Kidney tubule cell (primary cell): ENCODE measurements around the gene GRHL3.

Experiments used
- DNase-seq: peaks from one replicate; pipeline ENCODE4 v3.0.0-alpha.2; 2018; ENCODE audit warnings: low spot score

The GRHL3 gene

DNA sequence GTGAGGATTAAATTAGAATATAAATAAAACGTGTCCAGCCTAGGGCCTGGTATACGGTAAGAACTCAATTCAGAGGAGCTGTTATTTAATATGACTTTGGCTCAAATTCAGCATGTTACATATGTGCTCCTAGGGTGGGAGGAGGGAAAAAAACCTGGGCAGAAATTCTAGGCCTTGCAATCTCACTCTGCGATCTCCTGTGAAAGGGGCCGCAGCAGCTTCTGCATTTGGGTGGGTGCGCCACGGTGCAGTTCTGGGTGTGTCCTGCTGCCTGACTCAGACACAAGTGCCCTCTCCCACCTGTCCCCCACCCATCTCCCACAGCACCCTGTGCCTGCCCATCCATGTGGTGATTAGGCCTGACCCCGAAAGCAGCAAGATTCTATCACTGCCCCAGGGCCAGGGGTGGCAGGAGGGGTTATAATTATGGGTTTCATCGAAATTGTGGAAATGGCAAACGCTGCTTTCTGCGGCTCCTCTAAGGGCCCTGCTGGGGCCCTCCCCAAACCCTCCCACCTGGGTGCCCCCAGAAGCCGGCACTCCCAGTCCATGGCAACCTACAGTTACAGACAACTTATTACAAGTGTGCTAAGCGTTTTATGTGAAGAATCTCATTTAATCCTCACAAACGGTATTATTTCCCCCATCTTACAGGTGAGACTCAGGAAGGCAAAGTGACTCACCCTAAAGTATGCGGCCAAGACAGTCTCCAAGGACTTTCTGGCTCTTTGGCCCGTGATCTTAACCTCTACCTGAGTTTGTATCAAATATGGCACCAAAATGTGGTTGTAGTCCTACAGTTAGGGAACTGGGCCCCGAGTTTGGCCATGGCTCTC lies 25.5 kb upstream of the GRHL3 start:
- peak; percentile 49 for DNase-seq

DNA sequence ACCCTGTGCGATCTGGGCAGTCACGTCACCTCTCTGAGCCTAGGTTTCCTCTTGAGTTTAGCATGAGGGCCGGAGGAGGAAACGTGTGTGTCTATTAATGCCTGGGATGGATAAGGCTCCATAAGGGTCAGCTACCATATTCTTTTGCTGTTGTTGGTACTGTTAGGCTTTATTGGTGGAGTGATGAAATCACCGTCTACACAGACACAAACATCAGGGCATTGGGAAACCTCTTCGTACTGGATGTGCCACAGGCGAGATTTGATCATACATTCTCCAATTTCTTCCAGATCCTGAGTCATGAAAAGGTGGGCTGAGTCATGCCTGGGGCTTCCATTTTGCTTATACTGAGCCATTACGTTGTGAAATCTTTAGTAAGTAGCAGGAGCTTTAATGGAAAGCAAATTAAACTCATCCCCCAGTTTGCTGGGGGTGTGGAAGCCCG lies 24.9 kb upstream of the GRHL3 start:
- peak; percentile 87 for DNase-seq

DNA sequence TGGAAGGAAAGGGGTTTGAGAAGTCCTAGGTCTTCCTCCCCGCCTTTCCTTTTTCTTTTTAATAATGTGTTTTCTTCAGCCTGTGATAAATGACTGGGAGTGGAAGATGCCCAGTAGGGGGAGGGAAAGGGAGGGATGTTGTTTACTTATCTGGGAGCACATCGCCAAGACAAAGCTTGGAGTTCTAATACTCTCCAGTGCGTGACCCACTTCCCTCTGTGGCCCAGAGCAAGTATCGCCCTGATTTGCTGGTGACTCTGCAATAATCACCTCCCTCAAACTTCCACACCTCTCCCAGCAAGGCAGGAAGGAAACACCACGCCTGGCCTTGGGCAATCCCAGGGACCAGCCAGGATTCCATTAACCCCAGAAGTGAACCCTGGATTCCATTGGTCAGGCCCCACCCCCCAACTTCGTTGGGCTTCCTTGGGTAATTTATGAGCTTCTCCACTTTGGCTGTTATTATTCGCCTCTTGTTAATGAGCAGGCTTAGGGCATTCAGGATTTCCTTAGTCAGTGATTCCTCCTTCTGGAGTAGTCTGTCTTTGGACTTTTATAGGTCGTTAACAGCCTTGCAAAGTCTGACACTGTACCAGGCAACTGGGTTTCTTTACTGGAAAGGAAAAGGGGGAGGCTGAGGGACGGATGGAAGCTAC lies 24.3 kb upstream of the GRHL3 start:
- DNase-seq = peak; percentile 92

- no peak for DNase-seq
These were observed 23.6 kb upstream of the GRHL3 start for GRCh38 chr1:24295535-24295934.

- DNase-seq = no peak
These were observed 21.8 kb upstream of the GRHL3 start for GRCh38 chr1:24297187-24297851.

GRCh38 chr1:24297852-24298232 lies 21.3 kb upstream of the GRHL3 start:
- DNase-seq = no peak

GRCh38 chr1:24298606-24299005 lies 20.6 kb upstream of the GRHL3 start:
- no peak for DNase-seq

- DNase-seq = no peak
These were observed 19.3 kb upstream of the GRHL3 start for GRCh38 chr1:24299901-24300300.

DNA sequence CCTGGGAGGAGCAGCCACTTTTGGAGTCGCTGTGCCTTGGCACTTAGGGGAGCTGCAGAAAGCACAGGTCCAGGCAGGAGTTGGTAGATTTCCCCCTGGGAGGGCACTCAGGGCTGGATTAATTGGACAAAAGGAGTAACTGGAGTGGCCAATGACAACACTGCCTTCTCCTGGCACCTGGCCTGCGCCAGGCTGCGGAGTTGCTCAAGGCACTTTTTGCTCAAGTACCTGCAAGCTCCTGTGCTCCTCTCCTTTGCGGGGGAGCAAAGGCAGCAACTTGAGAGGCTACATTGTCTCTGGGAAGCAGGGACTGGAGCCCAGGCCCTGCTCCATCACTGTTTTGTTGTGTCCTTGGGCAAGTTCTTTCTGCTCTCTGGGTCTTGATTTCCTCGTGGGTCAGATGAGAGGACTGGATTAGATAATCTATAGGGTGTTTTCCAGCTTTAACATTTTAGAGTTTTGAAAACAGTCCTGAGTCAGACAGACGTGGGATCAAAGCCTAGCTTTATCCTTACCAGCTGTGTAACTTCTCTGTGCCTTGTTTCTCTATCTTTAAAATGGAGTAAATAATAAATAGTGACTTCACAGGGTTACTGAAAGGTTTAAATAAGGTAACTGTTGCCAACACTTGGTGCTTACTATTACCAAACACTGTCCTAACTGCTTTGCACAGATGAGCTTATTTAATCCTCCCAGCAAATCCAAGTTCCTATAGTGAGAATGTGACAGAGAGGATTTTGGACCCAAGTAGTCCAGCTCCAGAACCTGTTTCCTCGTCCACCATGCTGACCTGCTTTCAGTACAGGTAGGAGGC lies 18.0 kb upstream of the GRHL3 start:
- no peak for DNase-seq

GRCh38 chr1:24301785-24302175 lies 17.4 kb upstream of the GRHL3 start:
- DNase-seq = no peak

DNA sequence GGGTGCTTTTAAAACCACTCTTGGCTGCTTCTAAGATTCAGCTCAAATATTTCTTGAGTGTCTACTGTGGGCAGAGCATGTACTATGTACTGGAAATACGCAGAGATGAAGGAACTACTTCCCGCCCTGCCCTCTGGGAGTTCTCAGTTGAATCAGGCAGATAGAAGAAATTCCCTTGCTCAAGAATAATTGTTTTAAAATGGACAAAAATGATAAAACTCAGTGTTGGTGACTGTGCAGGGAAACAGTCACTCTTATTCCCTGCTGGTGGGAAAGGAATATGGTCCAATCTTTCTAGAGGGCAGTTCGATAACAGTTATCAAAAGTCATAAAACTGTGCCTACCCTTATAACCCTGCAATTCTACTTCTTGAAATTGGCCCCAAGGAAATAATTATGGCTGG lies 16.9 kb upstream of the GRHL3 start:
- no peak for DNase-seq

DNA sequence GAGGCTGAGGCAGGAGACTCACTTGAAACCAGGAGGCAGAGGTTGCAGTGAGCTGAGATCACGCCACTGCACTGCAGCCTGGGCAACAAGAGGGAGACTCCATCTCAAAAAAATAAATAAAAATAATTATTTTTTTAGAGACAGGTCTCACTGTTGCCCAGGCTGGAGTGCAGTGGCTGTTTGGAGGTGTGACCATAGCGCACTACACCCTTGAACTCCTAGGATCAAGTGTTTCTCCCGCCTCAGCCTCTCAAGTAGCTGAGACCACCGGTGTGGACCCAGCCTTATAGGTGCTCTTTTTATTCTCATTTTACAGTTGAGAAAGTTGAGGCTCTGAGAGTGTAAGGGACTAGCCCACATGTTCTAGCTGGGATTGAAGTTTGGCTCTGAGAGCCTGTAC lies 15.6 kb upstream of the GRHL3 start:
- no peak for DNase-seq

DNA sequence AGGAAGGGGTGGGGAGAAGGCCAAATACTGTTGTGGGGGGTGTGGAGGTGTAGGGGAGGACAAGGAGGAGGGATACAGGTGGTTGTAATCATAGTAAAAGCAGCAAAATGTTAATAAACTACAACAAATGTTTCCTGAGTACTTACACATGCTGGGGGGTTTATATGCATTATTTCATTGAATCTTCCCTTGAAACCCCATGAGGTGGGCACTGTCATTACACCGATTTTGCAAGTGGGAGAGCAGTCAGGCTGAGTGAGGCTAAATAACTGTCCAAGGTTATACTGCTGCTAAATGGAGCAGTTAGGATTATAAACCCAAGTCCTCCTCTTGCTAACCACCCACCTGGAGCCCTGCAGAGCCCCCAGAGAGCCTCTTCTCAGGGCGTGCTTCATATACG lies 14.4 kb upstream of the GRHL3 start:
- no peak for DNase-seq

GRCh38 chr1:24308365-24309015 lies 10.7 kb upstream of the GRHL3 start:
- DNase-seq = no peak

- peak; percentile 95 for DNase-seq
These were observed 9.2 kb upstream of the GRHL3 start for GRCh38 chr1:24309762-24310485.

- DNase-seq = no peak
These were observed 7.9 kb upstream of the GRHL3 start for GRCh38 chr1:24311234-24311633.

- no peak for DNase-seq
These were observed 7.4 kb upstream of the GRHL3 start for GRCh38 chr1:24311741-24312140.

GRCh38 chr1:24315391-24315790 lies 3.8 kb upstream of the GRHL3 start:
- peak; percentile 71 for DNase-seq

DNA sequence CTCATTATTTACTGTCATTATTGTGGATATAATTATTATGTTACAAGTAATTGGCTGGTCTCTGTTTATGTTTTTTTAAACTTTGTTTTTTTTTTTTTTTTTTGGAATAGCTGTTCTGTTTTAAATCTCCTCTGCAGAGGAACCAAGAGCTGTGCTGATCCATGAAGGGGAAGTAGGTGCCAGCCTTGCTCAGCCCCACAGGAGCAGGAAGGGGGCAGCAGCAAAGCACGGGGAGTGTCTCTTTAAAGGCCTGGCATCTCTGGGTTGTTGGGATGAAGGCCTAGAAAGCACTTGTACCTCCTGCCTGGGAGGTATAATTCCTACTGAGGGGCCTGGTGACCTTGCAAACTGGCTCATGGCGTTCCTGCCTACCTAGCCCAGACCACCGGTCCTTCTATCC lies 2.5 kb upstream of the GRHL3 start:
- DNase-seq = no peak

DNA sequence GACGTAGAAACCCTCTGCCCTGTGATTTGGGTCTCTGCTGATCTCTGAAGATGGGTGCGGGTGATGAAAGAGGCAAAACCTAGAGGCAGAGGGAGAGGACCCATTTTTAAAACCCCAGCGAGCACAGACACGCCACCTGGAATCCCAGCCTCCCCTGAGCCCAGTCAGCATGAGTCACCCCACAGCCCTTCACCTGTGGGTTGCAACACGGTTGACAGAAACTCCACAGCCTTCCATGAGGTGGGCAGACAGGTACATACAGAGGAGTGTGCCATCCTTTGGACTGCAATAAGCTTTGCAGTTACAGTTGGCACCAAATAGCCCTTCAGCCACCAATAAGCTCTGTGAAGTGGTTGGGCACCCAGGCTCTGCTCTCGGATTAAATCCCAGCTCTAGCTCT lies 2.1 kb upstream of the GRHL3 start:
- DNase-seq = peak; percentile 79
